Kasumi-1 (cell line): Measurements from ENCODE around the gene RRAGC.
"Not testable (repeated sequence)": the region's sequence is repeated elsewhere in the genome, so short reads cannot be mapped to it uniquely, and the experiment has no call there.

Experiments
- DNase-seq, 2 experiments: peaks; one replicate each; lab custom pipeline; 2025; lab: John Stamatoyannopoulos, UW

RRAGC gene

DNA sequence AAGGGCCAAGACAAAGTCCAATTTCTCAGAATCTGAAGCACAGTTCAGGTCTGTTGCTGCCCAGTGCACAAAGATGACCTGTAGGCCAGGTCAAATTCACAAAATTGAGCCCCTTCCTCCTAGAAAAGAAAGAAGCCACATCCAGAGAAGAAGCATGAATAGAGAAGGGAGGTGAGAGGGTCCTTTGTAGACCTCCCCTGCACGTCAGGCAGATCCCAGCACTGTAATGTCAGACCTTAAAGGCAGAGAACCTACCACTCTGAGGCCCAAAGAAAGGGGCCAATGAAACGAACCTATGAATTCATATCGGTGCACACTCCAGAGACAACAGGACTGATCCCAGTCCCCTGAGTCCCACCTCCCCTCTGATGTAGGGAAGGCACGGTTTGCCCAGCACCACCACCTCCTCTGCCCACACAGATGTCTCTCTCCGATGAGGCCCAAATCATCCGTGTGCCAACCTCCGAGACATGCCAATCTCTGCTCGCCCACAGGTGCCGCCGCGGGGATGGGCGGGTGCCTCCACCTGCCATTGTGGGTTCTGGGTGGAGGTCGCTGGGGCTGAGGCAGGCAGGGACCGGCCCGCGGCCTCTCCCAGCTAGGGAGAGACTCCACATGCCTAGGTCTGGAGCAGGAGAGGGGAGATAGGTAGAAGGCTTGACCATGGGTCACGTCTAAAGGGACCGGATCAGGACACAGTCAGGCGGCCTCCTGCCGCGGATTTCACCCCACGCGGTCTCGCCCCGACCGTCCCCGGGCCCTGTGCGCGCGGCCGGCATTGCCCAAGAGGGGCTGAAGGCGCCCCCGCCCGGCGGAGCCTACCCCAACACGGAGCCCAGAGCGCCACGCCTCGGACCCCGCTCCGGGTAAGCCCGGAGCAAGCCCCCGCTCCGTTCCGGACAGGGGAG is 42.1 kb downstream of the RRAGC start:
- DNase-seq = no peak

DNA sequence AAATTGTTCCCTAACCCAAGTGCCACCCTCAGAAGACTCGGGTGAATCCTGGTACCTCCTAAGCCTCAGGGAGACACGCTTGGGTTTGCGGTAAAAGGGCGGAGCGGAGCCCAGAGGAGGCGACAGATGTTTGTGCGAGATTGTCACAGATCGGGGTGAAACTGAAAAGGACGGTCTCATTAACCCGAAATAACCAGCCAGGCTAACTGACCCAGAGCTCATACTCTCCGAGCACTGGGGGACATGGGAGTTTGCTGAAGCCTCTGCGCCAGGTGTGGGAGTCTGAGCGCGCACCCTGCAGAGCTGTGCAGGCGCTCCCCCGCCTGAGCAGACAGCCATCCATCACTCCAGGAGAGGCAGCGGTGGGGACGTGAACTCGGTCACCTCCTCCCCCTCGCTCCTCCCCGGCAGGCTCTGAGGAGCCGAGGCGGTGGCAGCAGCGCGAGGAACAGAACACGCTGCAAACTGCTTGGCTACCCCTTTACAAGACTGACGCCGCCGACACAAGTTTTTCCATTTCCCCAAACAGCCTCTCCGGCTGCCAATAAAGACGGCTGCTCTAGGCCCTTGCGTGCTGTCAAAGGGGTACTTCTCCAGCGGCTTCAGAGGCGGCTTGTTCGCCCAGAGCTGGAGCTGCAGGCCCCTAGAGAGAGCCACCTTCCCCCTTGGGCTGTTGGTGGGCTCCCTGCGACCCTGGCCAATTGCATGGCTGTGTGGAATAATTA is 43.5 kb downstream of the RRAGC start:
- peak; percentile 51 to 59 for DNase-seq

DNA sequence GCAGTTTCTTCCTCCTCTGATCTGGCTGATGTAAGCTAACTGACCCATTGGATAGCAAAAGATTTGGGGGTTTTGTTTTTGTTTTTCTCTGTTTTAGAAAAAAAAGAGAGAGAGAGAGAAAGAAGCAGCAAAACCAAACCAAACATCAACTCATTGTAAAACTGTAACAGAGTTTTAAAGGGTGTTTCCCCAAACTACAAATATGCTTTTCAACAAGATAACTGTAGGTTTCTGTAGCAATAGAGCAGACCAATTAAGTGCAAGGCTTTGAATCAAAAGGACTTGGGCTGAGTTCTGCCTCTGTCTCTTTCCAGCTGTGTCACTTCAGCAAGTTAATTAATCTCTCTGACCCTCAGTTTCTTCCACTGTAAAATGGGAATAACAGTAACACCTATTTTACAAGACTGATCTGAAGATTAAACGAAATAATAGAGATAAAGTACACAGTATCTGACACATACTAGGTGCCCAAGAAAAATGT is 44.5 kb downstream of the RRAGC start:
- no peak for DNase-seq

DNA sequence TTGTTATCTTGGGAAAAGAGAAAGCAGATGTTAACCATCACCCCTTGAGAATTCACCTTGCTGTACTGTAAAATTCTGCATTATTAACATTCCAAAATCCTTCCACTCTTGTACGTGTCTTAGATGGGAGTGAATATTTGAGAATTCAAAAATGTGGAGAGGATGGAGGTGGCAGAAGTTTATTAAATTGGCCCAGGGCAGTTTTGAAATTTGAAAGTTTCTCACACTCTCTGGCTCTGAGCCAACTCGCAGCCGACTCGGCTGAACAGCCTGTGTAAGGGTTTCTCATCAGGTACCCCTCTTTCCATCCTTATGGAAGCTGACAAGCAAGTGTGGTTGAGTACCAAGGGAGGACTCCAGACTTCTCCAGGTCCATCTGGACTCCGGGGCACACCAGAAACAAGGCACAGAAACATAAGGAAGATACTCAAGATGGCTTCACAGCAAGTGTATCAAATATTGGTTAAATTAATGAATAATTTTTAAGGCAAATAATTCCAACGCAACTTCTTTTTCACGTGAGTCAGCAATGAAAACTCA is 45.1 kb downstream of the RRAGC start:
- no peak for DNase-seq

DNA sequence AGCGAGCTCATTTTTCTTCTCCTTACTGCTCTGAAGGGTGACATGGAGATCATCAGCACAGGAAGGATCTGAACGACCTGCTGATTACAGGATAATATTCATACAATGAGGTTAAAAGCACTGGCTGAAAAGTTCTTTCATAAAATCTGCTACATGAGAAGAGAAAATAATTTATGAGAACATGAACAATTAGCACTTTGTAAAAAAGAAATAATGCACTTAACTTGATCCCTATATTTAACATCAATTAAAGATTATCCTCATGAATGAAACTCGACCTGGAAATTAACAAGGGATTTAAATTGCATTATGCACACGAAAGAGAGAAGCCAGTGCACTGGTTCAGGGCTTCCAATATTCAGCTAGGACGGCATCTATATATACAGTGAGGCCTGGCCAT is 46.6 kb downstream of the RRAGC start:
- DNase-seq = no peak

DNA sequence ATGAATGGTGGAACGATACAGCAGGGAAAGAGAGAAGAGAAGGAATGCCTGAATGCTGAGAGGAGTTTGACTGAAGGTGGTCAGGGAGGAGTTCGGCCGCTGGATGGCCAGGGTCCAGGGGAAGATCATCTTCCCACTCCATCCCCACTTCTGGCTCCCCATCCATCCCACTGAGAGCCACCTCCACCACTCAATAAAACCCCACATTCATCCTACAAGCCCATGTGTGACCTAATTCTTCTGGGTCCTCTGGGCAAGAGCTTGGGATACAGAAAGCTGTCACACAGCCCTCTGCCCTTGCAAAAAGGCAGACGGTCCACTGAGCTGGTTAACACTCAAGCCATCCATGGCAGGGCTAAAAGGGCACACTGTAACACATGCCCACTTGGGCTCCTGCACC is 48.1 kb downstream of the RRAGC start:
- not testable (repeated sequence) for DNase-seq

DNA sequence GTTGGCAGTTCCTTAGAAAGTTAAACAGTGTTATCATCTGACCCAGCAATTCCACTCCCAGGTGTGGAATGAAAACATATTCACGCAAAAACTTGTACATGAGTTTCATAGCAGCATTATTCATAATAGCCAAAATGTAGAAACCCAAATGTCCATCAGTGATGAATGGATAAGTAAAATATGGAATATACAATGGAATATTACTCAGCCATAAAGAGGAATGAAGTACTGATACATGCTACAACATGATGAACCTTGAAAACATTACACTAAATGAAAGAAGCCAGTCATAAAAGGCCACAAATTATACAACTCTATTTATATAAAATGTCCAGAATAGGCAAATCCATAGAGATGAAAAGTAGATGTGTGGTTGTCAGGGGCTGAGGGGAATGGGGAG is 53.5 kb downstream of the RRAGC start:
- no peak for DNase-seq

DNA sequence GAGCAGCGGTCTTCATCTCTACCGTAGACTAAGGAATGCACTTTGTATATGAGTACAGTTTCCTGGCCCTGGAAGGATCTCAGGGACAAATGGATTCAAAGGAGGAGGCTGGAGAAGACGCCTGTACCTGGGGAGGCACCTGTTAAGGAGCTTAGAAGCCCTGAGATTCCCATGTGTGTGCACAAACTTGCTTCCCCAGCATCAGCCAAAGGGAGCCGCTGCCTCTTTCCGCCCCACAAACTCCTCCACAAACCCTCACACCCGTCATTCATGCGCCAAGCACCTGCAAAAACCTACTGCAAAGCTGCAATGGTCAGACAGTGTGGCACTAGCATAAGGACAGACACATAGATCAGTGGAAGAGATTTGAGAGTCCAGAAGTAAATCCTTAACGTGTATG is 54.5 kb downstream of the RRAGC start:
- no peak for DNase-seq

DNA sequence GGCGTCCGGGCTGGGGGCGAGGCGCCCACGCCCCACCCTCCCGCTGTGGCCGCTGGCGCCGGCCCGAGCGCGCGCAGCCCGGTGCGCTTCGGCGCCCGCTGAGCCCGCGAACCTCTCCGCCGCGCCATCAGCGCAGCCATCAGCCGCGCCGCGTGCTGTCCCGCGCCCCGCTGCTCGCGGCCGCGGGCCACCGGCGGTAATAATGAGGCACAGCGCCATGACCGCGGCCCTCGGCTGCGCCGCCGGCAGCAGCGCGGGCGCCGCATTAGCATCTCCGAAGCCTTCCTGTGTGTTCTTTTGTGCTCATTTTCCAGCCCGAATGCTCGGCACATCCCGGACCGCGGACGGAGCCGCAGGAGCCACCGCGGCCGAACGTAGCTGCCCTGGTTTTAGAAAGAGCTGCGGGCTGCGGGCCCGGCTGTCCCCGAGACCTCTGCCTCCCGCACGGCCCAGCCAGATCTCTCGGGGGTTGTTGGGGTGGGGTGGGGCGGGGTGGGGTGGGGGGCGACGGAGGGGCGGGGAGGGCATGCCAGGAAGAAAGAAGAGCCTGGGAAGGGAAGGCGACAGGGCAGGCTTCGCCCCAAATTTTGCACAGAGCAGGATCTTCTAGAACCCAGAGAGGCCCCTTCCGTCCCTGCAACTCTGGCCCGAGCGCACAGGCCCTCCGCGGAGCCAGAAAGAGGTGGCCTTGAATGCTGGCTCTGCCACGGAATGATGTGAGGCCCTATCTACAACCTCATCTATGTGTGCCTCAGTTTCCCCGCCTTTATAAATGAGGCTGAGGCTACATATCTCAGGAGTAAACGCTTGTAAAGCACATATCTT is 55.3 kb downstream of the RRAGC start:
- DNase-seq = no peak

DNA sequence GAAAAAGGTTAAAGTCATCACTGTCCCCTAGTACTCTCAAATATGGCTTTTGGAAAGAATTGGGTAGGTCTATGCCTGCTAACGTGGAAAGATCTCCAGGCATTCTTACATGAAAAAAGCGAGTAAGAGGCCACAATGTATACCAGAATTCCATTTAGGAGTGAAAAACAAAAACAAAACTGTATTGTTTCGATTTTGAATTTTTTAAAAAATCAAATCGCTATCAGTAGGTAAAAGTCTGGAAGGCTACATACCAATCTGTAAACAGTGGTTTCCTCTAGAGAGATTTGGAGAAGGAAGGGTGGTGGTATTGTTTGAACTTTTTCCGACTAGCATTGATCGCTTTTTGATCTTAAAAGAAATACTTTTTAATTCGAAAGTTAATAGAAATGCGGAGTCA is 55.9 kb downstream of the RRAGC start:
- DNase-seq = no peak

DNA sequence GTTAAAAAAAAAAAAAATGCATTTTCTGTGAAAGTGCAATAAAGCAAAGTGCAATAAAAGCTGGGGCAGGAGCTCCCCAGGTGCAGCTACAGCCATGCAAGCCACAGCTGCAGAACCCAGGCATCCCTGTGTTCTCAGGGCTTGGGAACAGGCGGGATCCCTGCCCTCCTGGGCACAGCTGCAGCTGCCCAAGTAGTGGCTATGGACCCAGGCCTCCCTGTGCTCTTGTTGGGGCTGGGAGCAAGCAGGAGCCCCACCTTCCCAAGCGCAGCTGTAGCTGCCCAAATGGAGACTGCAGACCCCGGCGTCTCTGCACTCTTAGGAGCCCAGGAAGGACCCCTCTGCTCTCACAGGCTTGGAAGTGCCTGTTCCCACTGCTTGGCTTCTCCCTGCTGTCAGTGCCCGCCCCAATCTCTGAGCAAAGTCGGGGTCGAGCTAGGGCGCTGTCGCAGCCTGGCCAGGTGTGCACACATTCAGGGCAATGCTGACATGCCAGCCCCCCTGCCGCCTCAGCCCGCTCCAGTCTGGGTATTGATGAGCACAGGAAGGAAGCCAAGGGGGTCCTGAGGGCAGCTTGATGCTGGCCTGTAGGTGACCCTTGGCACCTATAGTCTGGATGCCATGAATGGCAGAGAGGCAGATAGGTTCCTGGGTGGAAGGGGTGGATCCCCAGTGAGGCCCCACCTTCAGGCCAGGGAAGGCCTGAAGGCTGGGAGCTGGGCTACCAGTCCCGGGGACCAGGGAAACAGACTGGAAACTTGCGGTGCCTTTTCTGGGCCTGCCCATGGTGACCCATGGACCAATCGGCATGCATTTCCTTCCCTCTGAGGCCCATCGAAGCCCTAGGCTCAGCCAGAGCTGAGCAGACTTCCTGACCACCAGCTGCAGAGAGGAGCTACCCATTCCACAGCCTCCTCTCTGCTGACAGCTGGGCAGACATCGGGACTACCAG is 58.6 kb downstream of the RRAGC start:
- no peak for DNase-seq

DNA sequence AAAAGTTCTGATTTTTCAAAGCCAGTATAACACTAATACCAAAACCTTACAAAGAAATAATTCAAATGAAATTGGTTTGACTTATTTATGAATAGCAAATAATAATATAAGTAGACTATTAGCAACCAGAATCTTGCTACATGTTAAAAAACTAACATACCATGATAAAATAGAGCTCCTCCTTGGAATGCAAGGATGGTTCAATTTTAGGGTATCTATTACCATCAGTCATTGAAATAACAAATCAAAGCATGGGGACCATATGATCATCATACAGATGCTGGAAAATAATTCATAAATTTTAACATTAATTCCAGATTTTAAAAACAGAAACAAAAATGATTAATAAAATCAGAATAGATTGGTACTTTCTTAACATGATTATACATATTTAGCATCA is 66.3 kb downstream of the RRAGC start:
- DNase-seq = no peak

DNA sequence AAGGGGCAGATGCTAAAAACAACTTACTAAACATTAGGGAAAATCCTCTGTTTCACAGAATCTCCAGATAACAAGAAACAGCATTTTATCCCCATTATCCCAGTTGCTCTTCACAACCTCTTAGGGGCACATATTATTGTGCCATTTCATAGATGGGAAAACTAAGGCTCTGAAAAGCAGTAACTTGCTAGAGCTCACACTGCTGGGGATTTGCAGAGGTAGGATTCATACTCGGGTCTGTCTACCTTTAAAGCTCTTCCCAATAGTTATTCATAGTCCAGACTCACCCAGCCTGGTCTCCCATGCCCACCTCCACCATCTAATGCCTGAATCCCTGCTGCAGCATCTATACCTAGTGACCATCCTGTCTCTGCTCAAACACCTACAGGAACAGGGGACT is 67.7 kb downstream of the RRAGC start:
- no peak for DNase-seq

DNA sequence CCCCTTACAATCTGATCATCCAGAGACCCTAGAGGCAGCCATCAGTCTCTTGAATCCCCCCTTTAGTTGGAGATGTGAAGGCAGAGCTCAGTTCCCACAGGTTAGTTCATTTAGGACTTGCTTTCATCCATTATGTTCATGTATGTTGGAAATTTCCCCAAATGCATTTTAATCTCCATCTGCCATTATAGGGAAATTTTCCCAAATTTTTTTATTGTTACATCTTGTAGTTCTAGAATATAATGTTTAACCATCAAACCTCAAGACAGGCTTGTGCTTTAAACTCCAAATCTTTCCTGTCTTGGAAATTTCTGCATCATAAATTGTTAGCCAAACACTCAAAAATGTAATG is 68.4 kb downstream of the RRAGC start:
- no peak for DNase-seq

DNA sequence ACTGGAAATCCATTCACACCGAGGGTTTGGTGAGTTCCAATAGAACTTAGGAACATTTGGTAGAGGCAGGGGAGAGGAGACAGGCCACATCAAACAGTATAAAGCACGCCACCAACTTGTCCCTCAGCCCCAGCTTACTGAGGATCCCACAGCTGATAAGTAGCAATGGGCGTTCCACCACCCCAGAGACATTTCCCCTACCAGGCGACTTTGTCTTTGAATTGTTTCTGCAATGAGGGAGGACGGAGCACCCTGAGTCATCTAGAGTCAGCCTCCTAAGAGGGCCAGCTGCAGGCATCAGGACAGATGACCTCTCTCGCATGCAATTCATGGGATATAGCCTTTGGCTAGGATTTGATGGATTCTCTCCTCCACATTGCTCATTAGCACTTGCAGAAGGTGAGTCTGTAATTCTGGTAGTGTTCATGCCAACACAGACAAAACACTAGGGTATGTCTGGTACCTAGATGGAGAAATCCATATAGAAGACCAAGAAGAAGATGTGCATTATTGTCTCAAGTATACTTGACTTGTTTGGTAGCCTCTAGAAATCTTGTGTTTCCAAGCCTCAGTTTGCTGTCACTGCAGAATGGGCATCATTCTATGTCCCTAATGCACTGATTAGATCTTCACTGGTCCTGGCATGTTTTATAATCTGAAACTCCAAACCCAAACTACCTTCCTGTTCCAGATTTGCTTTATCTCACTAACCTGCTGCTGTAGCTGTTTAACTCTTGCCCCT is 69.0 kb downstream of the RRAGC start:
- no peak for DNase-seq

DNA sequence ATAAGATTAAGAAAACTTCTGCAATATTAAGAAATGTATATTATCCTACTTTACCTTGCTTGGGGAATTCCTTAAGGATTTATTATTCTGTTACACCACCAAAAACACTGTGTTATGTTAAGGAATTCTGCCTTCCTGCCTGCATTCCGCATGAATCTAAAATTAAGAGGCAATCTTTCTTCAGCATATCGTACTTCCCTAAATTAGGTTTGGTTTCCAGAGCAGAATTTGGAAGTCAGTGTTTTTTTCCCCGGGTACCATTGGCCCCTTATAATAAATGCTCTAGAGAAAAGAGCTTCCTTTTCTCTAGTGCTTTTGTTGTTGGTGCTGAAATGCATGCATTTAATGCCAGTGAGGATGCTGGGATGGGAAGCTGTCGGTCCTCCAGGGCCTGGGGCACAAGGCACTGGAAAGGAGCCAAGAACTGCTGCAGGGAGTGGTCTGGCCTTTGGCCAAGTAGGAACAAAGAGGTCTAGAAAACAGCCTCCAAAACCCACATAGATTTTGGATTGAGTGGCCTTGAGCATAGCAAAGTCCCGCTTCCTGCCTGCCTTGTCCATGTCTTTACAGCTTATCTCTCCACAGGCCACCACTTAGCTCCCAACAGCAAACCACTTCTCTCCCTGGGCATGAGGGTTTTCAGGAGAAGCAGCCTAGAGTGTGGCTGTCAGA is 69.9 kb downstream of the RRAGC start:
- peak in 1 of 2 experiments; percentile 8 for DNase-seq

DNA sequence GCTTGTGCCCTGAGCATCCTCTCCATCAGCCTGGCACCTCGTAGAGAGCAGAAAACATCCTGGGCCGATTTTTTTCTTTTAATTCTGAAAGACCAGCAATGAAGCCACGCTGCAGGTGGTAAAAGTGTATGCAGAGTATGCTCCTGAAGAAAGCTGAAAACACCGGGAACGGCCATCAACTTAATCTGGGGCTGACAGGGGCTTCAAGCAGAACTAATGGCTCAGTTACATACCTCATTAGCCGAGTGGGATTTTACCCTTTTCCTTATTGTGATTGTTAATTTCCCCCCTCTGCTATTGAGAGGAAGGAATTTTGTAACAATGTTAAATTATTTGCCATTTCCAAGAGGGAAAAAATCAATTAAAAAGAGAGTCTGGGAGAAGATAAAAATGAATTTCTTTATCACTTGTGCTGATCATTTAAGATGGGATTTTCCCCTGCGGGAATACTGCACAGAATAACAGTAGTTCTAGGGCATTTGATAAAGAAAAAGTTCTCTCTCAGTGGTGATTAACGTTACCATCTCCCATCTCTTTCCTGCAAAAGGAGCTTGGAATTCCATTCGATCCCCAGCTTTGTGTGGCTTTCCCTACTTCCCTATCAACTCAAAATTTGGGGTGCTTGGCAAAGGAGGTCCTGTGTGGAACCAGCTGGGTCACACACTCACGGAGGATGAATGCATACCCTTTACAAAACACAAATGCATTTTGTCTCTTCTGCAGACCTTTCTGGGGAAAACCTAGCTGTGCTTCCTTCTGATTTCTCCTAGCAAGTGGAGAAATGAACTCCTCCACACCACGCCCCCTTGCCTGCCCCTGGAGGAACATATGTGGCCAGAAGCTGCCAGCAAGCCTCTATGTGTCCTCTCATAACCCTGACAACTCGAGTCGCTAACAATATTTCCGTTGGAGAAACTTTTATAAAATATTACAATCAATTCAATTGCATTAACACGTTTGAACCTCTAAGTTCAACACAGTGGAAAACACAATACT is 70.9 kb downstream of the RRAGC start:
- no peak for DNase-seq
